GM18519 (cell line): ENCODE measurements around the gene ST3GAL6.

Source experiments
- ATAC-seq: cut with Tn5 transposase; IDR thresholded peaks from one replicate; pipeline ENCODE4 v1.9.1; 2021; ENCODE audit warnings: mild to moderate bottlenecking, moderate library complexity; ENCODE audit not compliant: unreplicated experiment, low FRiP score

The ST3GAL6 gene

GRCh38 chr3:98763076-98763475 lies at the start of gene ST3GAL6:
Gene ST3GAL6 (plus strand): TSS chr3:98763340. CDS start chr3:98768441, 5,101 bp downstream.
- ATAC-seq: no peak

GRCh38 chr3:98713984-98714383 lies 49.2 kb upstream of the ST3GAL6 start:
- ATAC-seq: no peak

GRCh38 chr3:98717584-98717983 lies 45.6 kb upstream of the ST3GAL6 start:
- ATAC-seq: no peak

DNA sequence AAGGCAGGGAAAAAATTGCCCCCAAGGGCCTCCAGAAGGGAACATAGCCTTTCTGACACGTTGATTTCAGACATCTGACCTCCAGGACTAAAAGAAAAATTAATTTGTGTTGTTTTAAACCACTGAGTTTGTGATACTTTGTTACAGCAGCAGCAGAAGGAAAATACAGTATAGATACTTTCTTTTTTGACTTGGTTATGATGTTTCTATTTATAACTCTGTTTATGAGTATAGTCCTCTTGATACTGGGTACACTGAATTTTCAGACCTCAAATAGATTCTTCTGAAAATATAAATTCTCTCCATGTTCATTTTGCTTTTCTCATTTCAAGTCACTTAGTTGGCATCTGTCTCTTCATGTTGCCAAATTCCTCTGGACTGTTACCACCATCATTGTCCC lies 44.4 kb upstream of the ST3GAL6 start:
- ATAC-seq: no peak

DNA sequence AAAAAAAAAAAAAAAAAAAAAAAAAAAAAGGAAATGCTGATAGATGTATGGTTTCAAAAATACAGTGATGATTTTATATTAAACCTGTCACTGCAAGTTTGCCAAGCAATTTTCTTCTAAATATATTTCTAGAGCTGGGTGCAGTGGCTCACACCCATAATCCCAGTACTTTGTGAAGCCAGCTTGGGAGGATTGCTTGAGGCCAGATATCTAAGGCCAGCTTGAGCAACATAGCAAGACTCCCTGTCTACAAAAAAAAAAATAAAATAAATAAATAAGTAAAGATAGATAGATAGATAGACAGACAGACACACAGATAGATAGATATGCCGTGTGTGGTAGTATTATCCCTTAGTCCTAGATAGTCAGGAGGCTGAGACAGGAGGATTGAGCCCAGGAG lies 41.4 kb upstream of the ST3GAL6 start:
- ATAC-seq: no peak

DNA sequence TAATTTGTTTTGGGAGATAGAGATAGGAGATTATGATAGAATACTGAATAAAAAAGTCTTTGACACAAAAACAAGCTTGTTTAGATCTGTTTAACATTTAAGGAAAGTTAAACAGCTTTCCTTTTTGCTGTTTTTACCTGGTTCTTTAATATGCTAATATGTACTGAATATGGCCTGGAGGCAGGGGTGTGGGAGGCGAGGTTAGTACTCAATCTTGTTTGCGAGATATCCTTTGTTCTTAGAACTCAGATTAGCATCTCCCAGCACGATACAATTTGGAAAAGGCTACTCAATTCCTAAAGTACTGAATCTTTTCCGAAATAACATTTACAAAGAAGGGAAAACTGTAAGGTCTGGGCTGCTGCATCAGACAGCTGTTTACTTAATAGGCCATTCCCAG lies 40.8 kb upstream of the ST3GAL6 start:
- no peak for ATAC-seq

- ATAC-seq: no peak
Measured at GRCh38 chr3:98725352-98725751, 37.8 kb upstream of the ST3GAL6 start.

DNA sequence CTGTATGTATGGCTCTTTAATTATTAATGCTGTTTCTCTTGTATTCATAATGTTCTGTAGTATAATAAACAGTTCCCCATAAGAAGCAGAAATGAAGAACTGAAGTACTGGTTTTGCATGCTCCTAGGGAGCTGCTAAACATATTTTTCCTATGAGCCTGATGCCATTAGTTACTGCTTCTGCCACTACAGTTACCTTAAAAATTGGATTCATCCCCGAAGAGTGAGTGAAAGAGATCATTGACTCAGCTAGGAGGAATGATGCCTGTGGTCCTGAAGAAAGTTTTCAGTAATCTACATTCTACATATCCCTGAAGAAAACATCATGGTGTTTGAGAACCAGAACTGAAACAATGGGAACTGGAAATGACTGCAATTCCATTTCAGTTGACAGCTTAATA lies 37.1 kb upstream of the ST3GAL6 start:
- no peak for ATAC-seq

GRCh38 chr3:98727638-98728037 lies 35.5 kb upstream of the ST3GAL6 start:
- no peak for ATAC-seq

DNA sequence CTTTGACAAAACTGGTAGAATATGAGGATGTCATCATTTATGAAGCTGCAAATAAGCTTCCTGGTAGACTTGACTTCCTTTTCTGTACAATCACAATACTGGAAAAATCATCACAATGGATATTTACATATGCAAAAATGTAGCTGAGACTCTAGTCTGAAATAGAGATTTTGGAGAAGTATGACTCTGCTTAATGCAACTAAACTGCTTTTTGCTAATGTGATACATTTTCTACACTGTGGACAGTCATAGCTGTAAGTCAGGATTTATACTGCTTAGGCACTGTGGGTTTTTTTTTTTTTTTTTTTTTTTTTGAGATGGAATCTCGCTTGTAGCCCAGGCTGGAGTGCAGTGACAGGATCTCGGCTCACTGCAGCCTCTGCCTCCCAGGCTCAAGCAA lies 34.5 kb upstream of the ST3GAL6 start:
- no peak for ATAC-seq

DNA sequence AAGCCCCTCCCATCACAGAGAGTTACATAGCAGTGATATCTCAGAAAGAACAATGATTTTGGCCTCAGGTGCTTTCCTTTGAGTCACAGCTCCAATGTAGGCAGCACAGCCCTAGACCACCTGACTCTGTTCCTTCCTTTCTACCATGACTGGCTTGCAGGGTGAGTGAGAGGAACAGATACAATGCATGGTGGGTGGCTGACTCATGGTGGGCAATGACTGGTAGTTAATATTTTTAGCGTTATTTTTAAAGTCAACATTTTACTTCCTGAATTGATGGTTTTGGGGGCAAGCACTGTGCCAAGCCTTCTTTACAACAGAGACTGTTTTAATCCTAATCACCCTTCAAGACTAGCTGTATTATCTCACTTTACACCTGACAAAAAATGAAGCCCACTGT lies 32.8 kb upstream of the ST3GAL6 start:
- ATAC-seq: peak; percentile 51

DNA sequence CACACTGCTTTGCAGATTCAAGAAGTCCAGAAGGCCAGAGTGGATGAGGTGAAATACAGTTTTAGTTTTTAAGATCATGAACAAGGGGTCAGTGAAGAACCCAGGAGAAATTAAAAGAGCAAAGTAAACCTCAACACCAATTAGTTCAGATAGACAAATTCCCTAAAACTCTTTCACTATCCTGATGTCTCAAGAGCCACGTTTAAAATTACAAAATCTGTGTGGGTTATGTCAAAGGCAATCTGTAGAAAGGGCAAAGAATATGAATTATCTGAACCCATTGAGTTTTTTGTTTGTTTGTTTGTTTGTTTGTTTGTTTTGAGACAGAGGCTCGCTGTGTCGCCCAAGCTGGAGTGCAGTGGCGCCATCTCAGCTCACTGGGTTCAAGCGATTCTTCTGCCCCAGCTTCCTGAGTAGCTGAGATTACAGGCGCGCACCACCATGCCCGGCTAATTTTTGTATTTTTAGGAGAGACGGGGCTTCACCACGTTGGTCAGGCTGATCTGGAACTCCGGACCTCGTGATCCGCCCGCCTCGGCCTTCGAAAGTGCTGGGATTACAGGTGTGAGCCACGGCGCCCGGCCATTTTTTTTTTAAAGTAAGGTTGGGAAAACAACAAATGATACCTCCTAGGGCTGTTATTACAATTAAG lies 32.1 kb upstream of the ST3GAL6 start:
- no peak for ATAC-seq

- peak; percentile 42 for ATAC-seq
Measured at GRCh38 chr3:98731720-98732285, 31.3 kb upstream of the ST3GAL6 start.

- no peak for ATAC-seq
Measured at GRCh38 chr3:98732286-98733052, 30.7 kb upstream of the ST3GAL6 start.

DNA sequence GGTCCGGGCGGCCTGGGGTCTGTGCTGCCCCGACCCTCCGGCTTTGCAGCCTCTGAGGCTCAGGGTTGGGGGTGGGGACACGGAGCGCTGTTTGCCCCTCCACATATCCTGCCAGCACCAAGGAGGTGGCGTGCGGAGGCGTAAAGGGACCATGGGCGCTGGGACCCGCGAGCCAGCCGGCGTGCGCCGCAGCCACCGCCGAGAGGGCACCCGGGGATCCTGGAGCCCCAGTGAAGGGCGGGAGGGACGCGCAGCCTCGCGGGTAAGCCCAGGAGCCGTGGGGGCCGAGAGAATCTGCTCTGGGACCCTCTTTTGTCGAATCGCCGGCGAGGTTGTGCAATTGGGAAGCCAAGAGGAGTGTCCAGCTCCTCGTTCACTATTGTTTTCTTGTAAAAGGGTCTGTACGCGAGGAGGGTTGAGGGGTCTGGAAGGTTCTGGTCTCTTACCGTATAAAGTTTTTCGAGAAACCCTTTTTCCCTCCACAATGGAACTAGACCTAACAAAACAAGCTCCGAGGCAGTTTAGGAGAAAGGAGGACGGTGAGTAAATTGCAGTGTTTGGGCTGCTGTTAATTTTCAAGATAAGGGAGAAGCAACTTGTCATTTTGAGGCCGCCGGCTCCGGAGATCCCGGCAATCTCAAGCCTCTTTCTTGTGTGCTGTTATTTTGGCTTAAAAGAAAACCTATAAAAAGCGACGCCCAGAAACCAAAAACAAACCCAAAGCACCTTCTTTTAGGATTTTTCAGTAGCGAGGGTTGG lies 29.9 kb upstream of the ST3GAL6 start:
- ATAC-seq: no peak

DNA sequence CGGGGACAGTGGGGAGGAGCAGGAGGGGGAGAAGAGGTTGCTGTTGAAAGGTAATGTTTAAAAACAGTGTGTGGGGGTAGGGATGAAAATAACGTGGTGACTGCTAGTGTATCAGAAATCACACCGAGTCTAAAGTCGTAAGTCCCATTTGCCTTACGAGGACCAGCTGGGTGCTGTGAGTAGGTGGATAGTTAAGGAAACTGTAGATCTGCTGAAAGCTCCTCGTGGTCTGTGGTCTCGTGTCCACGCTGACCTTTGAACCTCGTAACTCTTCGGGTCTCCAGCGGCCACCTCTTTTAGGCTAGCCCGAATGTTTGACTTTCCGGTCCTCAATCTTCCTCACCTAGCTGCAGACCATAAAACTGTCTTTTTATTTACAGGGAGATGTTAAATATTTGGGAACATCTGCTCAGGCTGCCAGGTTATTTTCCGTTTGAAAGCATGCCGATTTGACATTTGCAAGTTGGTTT lies 29.3 kb upstream of the ST3GAL6 start:
- ATAC-seq: no peak

DNA sequence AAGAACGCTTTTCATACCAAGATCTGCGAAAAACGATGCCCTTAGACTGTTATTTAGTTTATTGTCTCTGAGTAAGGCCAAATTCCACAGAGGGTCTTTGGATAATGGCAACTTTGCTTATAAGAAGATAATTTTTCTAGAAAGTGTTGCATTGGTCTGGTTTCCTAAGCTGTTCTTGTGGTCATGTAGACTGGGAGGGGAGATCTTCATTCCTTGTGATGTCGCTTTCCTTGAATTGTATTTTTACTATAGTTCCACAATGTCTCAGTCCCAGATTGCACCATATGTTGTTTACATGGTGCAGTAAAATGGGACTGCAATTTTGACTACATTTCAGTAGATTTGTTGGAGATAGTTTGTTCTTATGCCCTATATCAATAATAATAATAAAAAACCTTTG lies 28.8 kb upstream of the ST3GAL6 start:
- no peak for ATAC-seq

DNA sequence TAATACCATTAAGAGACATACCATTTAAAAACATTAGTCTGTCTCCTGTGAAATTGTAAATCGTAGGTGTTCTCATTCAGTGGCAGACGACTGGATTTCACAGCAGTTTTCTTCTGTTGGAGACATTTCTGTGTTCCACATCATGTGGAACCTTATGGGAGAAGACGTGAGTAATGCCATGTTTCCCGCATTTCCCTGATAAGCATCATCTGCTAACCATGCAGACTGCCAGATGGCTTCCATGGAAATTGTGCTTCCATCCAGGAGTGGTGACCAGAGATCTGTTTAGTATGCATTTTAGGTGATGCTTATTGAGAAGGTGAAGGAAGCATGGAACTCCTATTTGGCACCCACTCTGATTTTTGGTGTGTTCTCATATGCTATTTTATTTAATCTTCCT lies 28.4 kb upstream of the ST3GAL6 start:
- ATAC-seq: no peak

- ATAC-seq: no peak
Measured at GRCh38 chr3:98735296-98735695, 27.8 kb upstream of the ST3GAL6 start.

GRCh38 chr3:98735761-98736269 lies 27.3 kb upstream of the ST3GAL6 start:
- no peak for ATAC-seq

DNA sequence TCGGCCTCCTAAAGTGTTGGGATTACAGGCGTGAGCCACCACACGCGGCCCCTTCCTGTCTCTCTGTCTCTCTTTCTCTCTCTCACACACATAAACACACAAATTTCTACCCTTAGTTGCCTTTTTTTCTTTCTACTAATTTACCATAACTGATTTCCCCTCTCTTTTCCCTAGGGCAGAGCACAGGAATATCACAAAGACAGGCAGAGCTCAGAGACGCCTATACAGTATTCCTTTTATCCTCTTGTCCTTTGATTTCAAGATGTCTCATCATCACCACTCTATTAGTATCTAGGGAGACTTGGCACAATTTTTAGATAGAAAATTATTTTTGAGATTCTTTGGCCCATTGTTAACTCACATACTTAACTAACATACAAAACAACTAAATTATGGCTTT lies 25.8 kb upstream of the ST3GAL6 start:
- ATAC-seq: no peak
